ENCODE measurements around the gene TCF7L2.

The TCF7L2 gene

GRCh38 chr10:112985690-112986543 is 35.9 kb downstream of the TCF7L2 start:
- Histone ChIP-seq H3K4me3 (peak overlapping the region; percentile 17), H3K27ac (peak overlapping the region in 1 of 2 donors; percentile 47)
- no peak for DNase-seq (ENCODE audit: low spot score)
- TF ChIP-seq, protein P1, sequence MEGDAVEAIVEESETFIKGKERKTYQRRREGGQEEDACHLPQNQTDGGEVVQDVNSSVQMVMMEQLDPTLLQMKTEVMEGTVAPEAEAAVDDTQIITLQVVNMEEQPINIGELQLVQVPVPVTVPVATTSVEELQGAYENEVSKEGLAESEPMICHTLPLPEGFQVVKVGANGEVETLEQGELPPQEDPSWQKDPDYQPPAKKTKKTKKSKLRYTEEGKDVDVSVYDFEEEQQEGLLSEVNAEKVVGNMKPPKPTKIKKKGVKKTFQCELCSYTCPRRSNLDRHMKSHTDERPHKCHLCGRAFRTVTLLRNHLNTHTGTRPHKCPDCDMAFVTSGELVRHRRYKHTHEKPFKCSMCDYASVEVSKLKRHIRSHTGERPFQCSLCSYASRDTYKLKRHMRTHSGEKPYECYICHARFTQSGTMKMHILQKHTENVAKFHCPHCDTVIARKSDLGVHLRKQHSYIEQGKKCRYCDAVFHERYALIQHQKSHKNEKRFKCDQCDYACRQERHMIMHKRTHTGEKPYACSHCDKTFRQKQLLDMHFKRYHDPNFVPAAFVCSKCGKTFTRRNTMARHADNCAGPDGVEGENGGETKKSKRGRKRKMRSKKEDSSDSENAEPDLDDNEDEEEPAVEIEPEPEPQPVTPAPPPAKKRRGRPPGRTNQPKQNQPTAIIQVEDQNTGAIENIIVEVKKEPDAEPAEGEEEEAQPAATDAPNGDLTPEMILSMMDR (IDR thresholded peaks at IDR 0.05) = no peak

DNA sequence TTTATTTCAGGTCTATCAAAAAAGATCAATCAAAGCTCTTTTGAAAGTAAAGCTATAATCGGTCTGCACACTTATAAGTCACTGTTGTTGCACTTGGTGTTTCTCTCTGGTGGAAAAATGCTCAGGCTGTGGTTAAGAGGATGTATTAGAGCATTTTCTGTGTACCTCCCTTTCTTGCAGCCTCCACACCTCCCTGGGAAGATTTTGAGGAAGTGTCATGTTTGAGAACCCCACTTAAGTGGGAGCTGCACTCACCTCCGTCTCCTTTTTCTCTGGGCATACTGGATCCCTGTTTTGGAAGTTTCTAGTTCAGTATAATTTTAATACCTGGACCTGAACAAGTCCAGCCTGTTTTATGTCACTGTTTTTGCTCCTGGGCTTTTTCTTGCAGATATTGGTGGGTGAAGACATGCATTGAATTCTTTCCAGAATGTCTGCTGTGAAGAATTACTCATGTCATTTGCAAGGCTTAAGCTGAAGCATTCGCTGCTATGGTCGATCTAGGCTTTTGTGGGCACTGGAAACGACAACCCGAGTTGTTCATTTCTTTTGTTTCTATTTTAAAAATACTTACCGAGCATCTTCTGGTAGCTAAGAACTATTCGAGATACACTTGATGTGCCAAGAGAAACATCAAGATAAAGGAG is 36.6 kb downstream of the TCF7L2 start:
- DNase-seq (ENCODE audit: low spot score) = no peak
- Histone ChIP-seq H3K4me3 (peak overlapping the region; percentile 17), H3K27ac (peak overlapping the region in 1 of 2 donors; percentile 47)
- TF ChIP-seq, protein P1 (IDR thresholded peaks at IDR 0.05) = no peak

DNA sequence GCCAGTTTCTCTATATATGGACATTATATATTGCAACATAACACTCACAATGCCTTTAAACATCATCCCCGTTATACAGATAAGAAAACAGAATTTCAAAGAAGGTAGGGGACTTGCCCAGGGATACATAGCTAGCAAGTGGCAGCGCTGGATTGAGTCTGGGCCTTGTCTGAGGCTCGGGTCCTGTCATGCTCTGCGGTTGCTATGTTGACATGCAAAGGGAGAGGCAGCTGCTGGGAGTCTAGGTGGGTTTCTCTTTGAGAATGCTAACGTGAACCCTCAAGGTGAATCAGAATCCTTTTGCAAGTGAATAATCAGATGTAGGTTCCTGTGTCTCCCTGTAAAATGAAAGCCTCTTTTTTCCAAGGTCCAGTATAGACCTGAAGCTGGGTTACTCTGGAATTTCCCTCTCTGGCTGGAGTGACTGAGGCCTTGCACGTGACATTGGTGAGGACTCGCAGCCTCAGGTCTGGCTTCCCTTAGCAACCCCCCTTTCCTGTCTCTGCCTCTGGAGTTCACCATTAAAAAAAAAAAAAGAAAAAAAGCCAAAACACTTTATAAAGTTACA is 38.9 kb downstream of the TCF7L2 start:
- no peak overlapping the region for H3K27ac ChIP-seq
- H3K4me3 ChIP-seq = no peak overlapping the region
- TF ChIP-seq, protein P1 (IDR thresholded peaks at IDR 0.05) = no peak

DNA sequence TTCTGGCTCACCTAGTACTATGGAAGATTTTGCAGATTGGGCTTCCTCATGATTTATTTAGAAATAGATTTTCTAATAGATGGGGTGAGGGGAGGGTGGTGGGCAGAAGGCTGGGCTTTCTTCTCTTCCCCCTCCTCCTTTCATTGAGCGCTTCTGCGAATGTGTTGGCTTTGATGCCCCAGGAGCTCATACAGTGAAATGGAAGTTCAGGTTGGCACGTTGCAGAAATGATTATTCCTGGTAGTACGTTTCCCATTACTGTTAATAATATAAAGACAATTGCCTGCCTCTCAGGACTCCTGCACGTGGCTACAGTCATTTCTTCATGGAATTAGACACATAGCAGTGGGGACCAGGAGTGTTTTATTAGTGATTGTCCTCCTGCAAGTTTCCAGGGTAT is 39.8 kb downstream of the TCF7L2 start:
- TF ChIP-seq, protein P1 (IDR thresholded peaks at IDR 0.05) = no peak
- no peak for DNase-seq (ENCODE audit: low spot score)
- Histone ChIP-seq H3K4me3 (no peak overlapping the region), H3K27ac (no peak overlapping the region)

More for the DNA sequence above, 38.9 kb downstream of the TCF7L2 start:
- no peak for DNase-seq (ENCODE audit: low spot score)

DNA sequence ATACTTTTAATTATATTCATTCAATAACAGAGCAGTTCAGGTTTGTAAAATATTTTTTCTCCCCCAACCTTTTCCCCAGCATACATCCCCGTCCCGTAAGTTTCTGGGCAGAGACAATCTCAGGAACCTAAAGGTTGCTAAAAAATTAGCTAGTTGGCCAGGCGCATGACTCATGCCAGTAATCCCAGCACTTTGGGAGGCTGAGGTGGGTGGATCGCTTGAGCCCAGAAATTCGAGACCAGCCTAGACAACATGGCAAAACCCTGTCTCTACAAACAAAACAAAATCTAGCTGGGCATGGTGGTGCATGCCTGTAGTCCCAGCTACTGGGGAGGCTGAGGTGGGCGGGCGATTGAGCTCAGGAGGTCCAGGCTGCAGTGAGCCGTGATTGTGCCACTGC is 40.2 kb downstream of the TCF7L2 start:
- no peak for DNase-seq (ENCODE audit: low spot score)
- TF ChIP-seq, protein P1 (IDR thresholded peaks at IDR 0.05) = no peak
- Histone ChIP-seq H3K27ac (no peak overlapping the region), H3K4me3 (no peak overlapping the region)

DNA sequence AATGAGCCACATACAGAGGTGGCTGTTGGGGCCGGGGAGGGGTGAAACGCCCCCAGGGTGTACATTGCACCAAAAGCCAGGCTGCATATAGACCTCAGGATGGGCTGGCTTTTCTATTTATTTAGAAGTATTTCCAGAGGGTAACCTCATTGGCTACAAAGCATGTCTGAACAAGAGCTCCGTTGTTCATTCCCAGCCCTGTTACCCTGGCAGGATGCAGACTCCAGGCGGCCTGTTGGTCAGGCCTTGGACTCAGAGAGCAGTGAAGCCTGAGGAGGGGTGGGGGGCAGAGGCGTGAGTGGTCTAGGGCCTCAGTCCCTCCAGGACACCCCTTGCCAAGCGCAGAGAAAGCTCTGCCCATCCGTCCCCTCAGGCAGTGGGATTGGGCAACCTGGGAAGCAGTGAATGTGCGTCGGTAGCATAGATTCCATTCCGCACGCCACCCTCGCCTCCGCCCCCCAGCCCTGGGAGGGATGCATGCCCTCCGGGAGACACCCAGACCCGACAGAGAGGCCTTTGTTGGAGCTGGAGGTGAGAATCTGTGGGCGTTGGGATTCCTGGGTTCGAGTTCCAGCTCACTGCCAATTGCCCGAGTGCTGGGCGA is 41.9 kb downstream of the TCF7L2 start:
- TF ChIP-seq, protein P1 (IDR thresholded peaks at IDR 0.05) = no peak
- no peak for DNase-seq (ENCODE audit: low spot score)
- no peak overlapping the region for H3K27ac ChIP-seq
- H3K4me3 ChIP-seq = no peak overlapping the region
